Heart right ventricle (tissue), 16 donors: ENCODE measurements around the gene FCSK. TPM values are rescaled to one million over a fixed set of nuclear protein-coding genes. Genes with fewer than 3 reads are reported as not detected.

Experiments used
- ATAC-seq, 8 donors: fragments of 200-7000 bp; cut with Tn5 transposase; one replicate each; pipeline ENCODE4 v1.9.1; 2020; ENCODE audit warnings: mild to moderate bottlenecking in 8 of 8, moderate library complexity in 8 of 8, moderate number of reproducible peaks in 1 of 8
- DNase-seq, 2 donors: peaks; one replicate each; pipeline ENCODE4 v3.0.0-alpha.2; 2020
- H3K27ac ChIP-seq, 10 donors: fragments of 200-600 bp; sonication (generic) in 2 of 10; one replicate each; pipeline versions ENCODE4 v1.5.0 to v1.8.0; 2020 to 2022; ENCODE audit warnings: mild to moderate bottlenecking in 3 of 10
- H3K27me3 ChIP-seq, 7 donors: fragments of 200-600 bp; one replicate each; pipeline ENCODE4 v1.8.0; 2021 to 2022; ENCODE audit warnings: mild to moderate bottlenecking in 2 of 7
- H3K36me3 ChIP-seq, 9 donors: fragments of 200-600 bp; sonication (generic) in 1 of 9; one replicate each; pipeline versions ENCODE4 v1.5.0 to v1.8.0; 2020 to 2022; ENCODE audit warnings: mild to moderate bottlenecking in 2 of 9
- H3K4me1 ChIP-seq, 9 donors: fragments of 200-600 bp; sonication (generic) in 1 of 9; one replicate each; pipeline versions ENCODE4 v1.5.0 to v1.8.0; 2020 to 2022; ENCODE audit warnings: mild to moderate bottlenecking in 4 of 9
- H3K4me3 ChIP-seq, 10 donors: fragments of 200-600 bp; sonication (generic) in 2 of 10; one replicate each; pipeline versions ENCODE4 v1.5.0 to v1.8.0; 2020 to 2022; ENCODE audit warnings: mild to moderate bottlenecking in 7 of 10, moderate library complexity in 2 of 10
- H3K9me3 ChIP-seq, 11 donors: fragments of 200-600 bp in 10 of 11; sonication (generic) in 2 of 11; one replicate each; pipeline versions ENCODE4 v1.5.0 to v1.8.0; 2013 to 2022; ENCODE audit warnings: mild to moderate bottlenecking in 2 of 11, control low read depth in 1 of 11, moderate library complexity in 1 of 11
- CTCF ChIP-seq, 9 donors: fragments of 200-600 bp; sonication (generic) in 2 of 9; IDR thresholded peaks; one replicate each; pipeline versions ENCODE4 v1.5.0 to v1.8.0; 2021 to 2022; ENCODE audit warnings: antibody characterized with exemption in 9 of 9, mild to moderate bottlenecking in 5 of 9, moderate library complexity in 1 of 9
- WGBS, 2 donors: extraction: QIAGEN DNeasy Blood & Tissue Kit; methylation state at CpG; one replicate each; pipeline ENCODE4 v1.1.7; 2013; ENCODE audit warnings: inconsistent platforms in 1 of 2; 5-methylcytosine and 5-hydroxymethylcytosine counted together
- intact Hi-C, 10 donors: fragments of 100-400 bp; cut with DNase I; formaldehyde crosslinking; loops; one replicate each; pipeline versions ENCODE4 v1.11.1 to v1.14.2; 2022
- polyA plus RNA-seq, 2 donors: library from polyadenylated mRNA; stranded (reverse); fragments of 200-250 nt; gene quantifications; one replicate each; pipeline ENCODE4 v1.2.3, GENCODE V29; 2013
- total RNA-seq, 10 donors: library from RNA; stranded (reverse); fragmentation: NEBNext Ultra II Directional in 3 of 10; extraction: Animal tissue kit (Norgen Biotek cat#: 25700) in 3 of 10; gene quantifications; one replicate each; pipeline versions ENCODE4 v1.2.1 to v1.2.4, GENCODE V29; 2021 to 2023
- donor health status: Arrhythmogenic right ventricular cardiomyopathy.
- donor health status: ischemic (EF 13 %, LVEDD 7.1; RV severe dilation, severe dysfunction).
- donor health status: healthy with polysubstance abuse.
- donor health status: DM: no; HTN: yes; CAD: no.
- donor health status: DM: no; HTN: no; CAD: no.
- donor health status: ischemic (EF 25% LVEDD 6.9; RV normal size, moderate dysfunction).
- donor health status: ischemic (EF 25% LVEDD 5.7; RV mildly dilated, moderate dysfunction).
- donor health status: healthy.
- donor health status: DM: yes; HTN: yes; CAD: no.
- donor health status: Ischemic cardiomyopathy.
- donor health status: ischemic (EF 35%, LVEDD 5.7; RV mildly dilated, moderate dysfunction).
- donor health status: nonischemic (EF 11% LVEDD 7.7; RV severe dilation, severe dysfunction).
- donor health status: DM: yes; HTN: yes; CAD: no.
- donor health status: PGD.
- donor health status: ischemic (EF 29% LVEDD 5.4; RV normal size, mild dysfunction).
- donor health status: nonischemic (EF 23%, LVEDD 6.1; RV moderate dilation, normal function).

The FCSK gene
- total and polyA plus RNA-seq, 12 donors: 6.3 to 15.4 (median 9.0) TPM

- Histone ChIP-seq H3K9me3 (no peaks in the 10 kb centered on the region), H3K4me1 (peaks cover 49 to 100% (median 96%) of the 10 kb centered on the region in 9 donors), H3K4me3 (peak overlapping the region in 3 of 10 donors; percentile 1 to 14 (median 6)), H3K27ac (peak overlapping the region in 9 of 10 donors; percentile 28 to 97 (median 71)), H3K36me3 (peaks cover 0 to 13% (median 0%) of the 10 kb centered on the region in 9 donors), H3K27me3 (no peaks in the 10 kb centered on the region)
- 31 to 34% methylated on average over 12 of the region's 12 CpGs for WGBS, 2 donors
- peak in 1 of 8 donors; percentile 1 for ATAC-seq
- peak in 1 of 2 donors; percentile 35 for DNase-seq
- TF ChIP-seq CTCF (IDR thresholded peaks at IDR 0.05): no peak
- intact Hi-C loops: loop anchor here in 3 of 10 donors (5.0 kb wide), 2 partner anchors 41 to 51 kb away; no protein-coding TSS in a partner anchor
Measured at GRCh38 chr16:70432723-70433457, 21.5 kb upstream of the FCSK start.

- peak overlapping the region in 9 of 10 donors; percentile 28 to 97 (median 71) for H3K27ac ChIP-seq
- no peaks in the 10 kb centered on the region for H3K27me3 ChIP-seq
- peak; percentile 54 to 68 for DNase-seq
- H3K9me3 ChIP-seq: no peaks in the 10 kb centered on the region
- peaks cover 42 to 98% (median 92%) of the 10 kb centered on the region in 9 donors for H3K4me1 ChIP-seq
- intact Hi-C loops: loop anchor here in 3 of 10 donors (5.0 kb wide), 2 partner anchors 41 to 51 kb away; no protein-coding TSS in a partner anchor
- WGBS, 2 donors: 26 to 34% methylated on average over 5 of the region's 5 CpGs
- ATAC-seq: peak; percentile 34 to 72 (median 47)
- peaks cover 0 to 13% (median 0%) of the 10 kb centered on the region in 9 donors for H3K36me3 ChIP-seq
- peak overlapping the region in 4 of 10 donors; percentile 1 to 14 (median 6) for H3K4me3 ChIP-seq
- TF ChIP-seq CTCF (IDR thresholded peaks at IDR 0.05): no peak
Measured at GRCh38 chr16:70433458-70434103, 20.8 kb upstream of the FCSK start.

GRCh38 chr16:70434484-70435260 lies 19.7 kb upstream of the FCSK start:
- intact Hi-C loops: loop anchor here in 5 of 10 donors (5.0 kb wide), 3 partner anchors 32 to 52 kb away; no protein-coding TSS in a partner anchor
- H3K4me3 ChIP-seq: no peak overlapping the region

More at GRCh38 chr16:70434484-70435260, 19.7 kb upstream of the FCSK start:
- Histone ChIP-seq H3K27ac (peak overlapping the region in 7 of 10 donors; percentile 60 to 97 (median 71)), H3K36me3 (peaks cover 0 to 13% (median 0%) of the 10 kb centered on the region in 9 donors), H3K27me3 (no peaks in the 10 kb centered on the region), H3K4me1 (peaks cover 35 to 91% (median 84%) of the 10 kb centered on the region in 9 donors), H3K9me3 (no peaks in the 10 kb centered on the region)
- ATAC-seq (no peak), DNase-seq (no peak)
- 72 to 78% methylated on average over 6 of the region's 6 CpGs for WGBS, 2 donors
- no peak for TF ChIP-seq CTCF (IDR thresholded peaks at IDR 0.05)
